ENCODE data around the gene B2M. TPM values are rescaled to one million over a fixed set of nuclear protein-coding genes. Genes with fewer than 3 reads are reported as not detected.

The B2M gene
- total RNA-seq, 1 donor from 2014 or later: 4,741 TPM

- intact Hi-C loops (cut with DNase I): no loop called here
- TF ChIP-seq CTCF (IDR thresholded peaks at IDR 0.05): no peak
- H3K4me1 ChIP-seq: no peaks in the 10 kb centered on the region
- no peak overlapping the region for H3K27ac ChIP-seq
- H3K4me3 ChIP-seq: no peak overlapping the region
- ATAC-seq (no peak), DNase-seq (no peak)
- no peaks in the 10 kb centered on the region for H3K36me3 ChIP-seq
- H3K9me3 ChIP-seq: no peaks in the 10 kb centered on the region
- no peaks in the 10 kb centered on the region for H3K27me3 ChIP-seq (ENCODE audit: low read depth)
Measured at GRCh38 chr15:44753345-44753744, 42.0 kb downstream of the B2M start.

- Histone ChIP-seq H3K9me3 (no peaks in the 10 kb centered on the region), H3K27ac (no peak overlapping the region), H3K4me3 (no peak overlapping the region), H3K27me3 (ENCODE audit: low read depth) (no peaks in the 10 kb centered on the region), H3K4me1 (no peaks in the 10 kb centered on the region), H3K36me3 (no peaks in the 10 kb centered on the region)
- intact Hi-C loops (cut with DNase I): no loop called here
- DNase-seq (no peak), ATAC-seq (no peak)
- no peak for TF ChIP-seq CTCF (IDR thresholded peaks at IDR 0.05)
Measured at GRCh38 chr15:44763187-44763586, 51.9 kb downstream of the B2M start.

GRCh38 chr15:44763848-44764247, 52.5 kb downstream of the B2M start:
- H3K4me3 ChIP-seq: no peak overlapping the region
- TF ChIP-seq CTCF (IDR thresholded peaks at IDR 0.05): no peak
- ATAC-seq (no peak), DNase-seq (no peak)
- no peaks in the 10 kb centered on the region for H3K4me1 ChIP-seq
- H3K27ac ChIP-seq: no peak overlapping the region
- H3K36me3 ChIP-seq: no peaks in the 10 kb centered on the region
- intact Hi-C loops (cut with DNase I): no loop called here
- no peaks in the 10 kb centered on the region for H3K27me3 ChIP-seq (ENCODE audit: low read depth)
- H3K9me3 ChIP-seq: no peaks in the 10 kb centered on the region

GRCh38 chr15:44765036-44765435, 53.7 kb downstream of the B2M start:
- Histone ChIP-seq H3K27ac (no peak overlapping the region), H3K9me3 (peaks cover under 1% of the 10 kb centered on the region), H3K36me3 (no peaks in the 10 kb centered on the region), H3K27me3 (ENCODE audit: low read depth) (no peaks in the 10 kb centered on the region), H3K4me3 (no peak overlapping the region), H3K4me1 (no peaks in the 10 kb centered on the region)
- intact Hi-C loops (cut with DNase I): no loop called here
- ATAC-seq (no peak), DNase-seq (no peak)
- TF ChIP-seq CTCF (IDR thresholded peaks at IDR 0.05): no peak

Other genes starting within 250 kb of the B2M start
- gene EIF3J, start 174.4 kb upstream of the B2M start, total RNA-seq: 60.6 TPM
- 99.7 TPM for gene SPG11, start 47.9 kb upstream of the B2M start, total RNA-seq
- 4.5 TPM for gene PATL2, start 194 bp upstream of the B2M start, total RNA-seq
- gene TRIM69, start 25.0 kb downstream of the B2M start, total RNA-seq: 27.2 TPM
- gene TERB2, start 245.2 kb downstream of the B2M start, total RNA-seq: not detected

All from lower lobe of right lung (tissue), 2 donors.